NCI-H748 (cell line): ENCODE measurements around the gene CLDN4.

ENCODE experiments used
- DNase-seq: peaks from one replicate; lab custom pipeline; 2025; ENCODE audit not compliant: unreplicated experiment; lab: John Stamatoyannopoulos, UW

Gene CLDN4

GRCh38 chr7:73871163-73872011 is 40.6 kb downstream of the CLDN4 start:
- DNase-seq: no peak

- DNase-seq: no peak
Observed at GRCh38 chr7:73872056-73872908, 41.5 kb downstream of the CLDN4 start.

DNA sequence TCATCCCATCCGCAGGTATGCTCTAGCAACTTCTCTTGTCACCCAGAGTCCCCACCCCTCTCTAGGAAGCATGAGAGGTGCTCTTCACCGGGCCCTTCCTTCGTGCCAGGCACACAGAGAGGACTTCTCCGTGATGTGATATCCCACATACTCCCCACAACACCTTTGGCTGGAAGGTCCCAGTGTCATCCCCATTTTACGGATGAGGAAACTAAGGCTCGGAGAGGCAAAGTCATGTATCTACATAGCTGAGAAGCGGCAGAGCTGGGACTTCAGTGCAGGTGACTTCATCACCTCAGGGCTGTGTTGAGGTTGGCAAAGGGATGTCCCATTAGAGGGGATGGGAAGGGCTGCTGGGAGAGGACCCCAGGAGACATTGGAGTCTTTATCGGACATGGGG is 45.6 kb downstream of the CLDN4 start:
- no peak for DNase-seq

GRCh38 chr7:73876973-73877372 is 46.2 kb downstream of the CLDN4 start:
- DNase-seq: no peak

- DNase-seq: no peak
Observed at GRCh38 chr7:73879977-73880681, 49.3 kb downstream of the CLDN4 start.

GRCh38 chr7:73880755-73881328 is 50.0 kb downstream of the CLDN4 start:
- DNase-seq: no peak

GRCh38 chr7:73881352-73882046 is 50.7 kb downstream of the CLDN4 start:
- DNase-seq: no peak

DNA sequence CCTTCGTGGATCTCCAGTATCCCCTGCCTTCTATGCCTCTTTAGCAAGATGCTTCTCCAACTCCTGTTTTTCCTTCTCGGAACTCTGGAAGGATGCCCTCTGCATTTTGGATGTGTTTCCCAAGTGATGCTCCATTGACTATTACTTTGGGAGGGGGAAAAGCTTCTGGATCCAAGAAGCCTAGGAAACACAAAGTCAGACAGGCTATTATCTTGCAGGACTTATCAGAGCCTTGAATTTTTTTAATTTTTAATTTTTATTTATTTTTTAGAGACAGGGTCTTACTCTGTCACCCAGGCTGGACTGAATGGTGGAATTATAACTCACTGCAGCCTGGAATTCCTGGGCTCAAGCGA is 51.2 kb downstream of the CLDN4 start:
- DNase-seq: no peak
